HL-60 (cell line): ENCODE measurements around the gene ADD2.
"Not testable (repeated sequence)": the region's sequence is repeated elsewhere in the genome, so short reads cannot be mapped to it uniquely, and the experiment has no call there.

Experiments
- DNase-seq, 2 experiments: peaks; one replicate each; pipeline ENCODE4 v3.0.0-alpha.2; 2010 to 2020; ENCODE audit warnings: low read depth in 1 of 2, low spot score in 1 of 2
- H3K27ac ChIP-seq: fragments of 250-450 bp; sonication (Bioruptor Pico); replicated peaks from 2 replicates; pipeline ENCODE4 v1.5.1; 2020; ENCODE audit warnings: mild to moderate bottlenecking, moderate library complexity
- H3K27me3 ChIP-seq: fragments of 250-450 bp; sonication (Bioruptor Pico); 2 replicates; pipeline ENCODE4 v1.5.1; 2021; ENCODE audit warnings: mild to moderate bottlenecking, moderate library complexity; ENCODE audit not compliant: insufficient read depth, poor library complexity, severe bottlenecking
- H3K4me3 ChIP-seq: replicated peaks from 2 replicates; pipeline ENCODE4 v1.5.1; 2011; ENCODE audit warnings: mild to moderate bottlenecking, control low read depth, low read length; ENCODE audit not compliant: insufficient read depth
- GABPA ChIP-seq: IDR thresholded peaks from 2 replicates; pipeline ENCODE4 v1.6.1; 2012; ENCODE audit warnings: low read depth
- POLR2AphosphoS5 ChIP-seq: IDR thresholded peaks from 2 replicates; pipeline ENCODE4 v1.6.1; 2012; ENCODE audit warnings: low read depth
- SPI1 ChIP-seq: IDR thresholded peaks from 2 replicates; pipeline ENCODE4 v1.6.1; 2012; ENCODE audit warnings: low read depth, mild to moderate bottlenecking, borderline replicate concordance
- TF ChIP-seq, protein P1 (sequence below): IDR thresholded peaks from 2 replicates; pipeline ENCODE4 v1.6.1; 2012; ENCODE audit warnings: low read depth; ENCODE audit not compliant: insufficient replicate concordance
- TF ChIP-seq, protein P2 (sequence below): IDR thresholded peaks from one replicate; pipeline ENCODE4 v1.5.1; 2011; ENCODE audit warnings: low read length, control low read depth, inconsistent platforms; ENCODE audit not compliant: insufficient read depth

ADD2 gene

DNA sequence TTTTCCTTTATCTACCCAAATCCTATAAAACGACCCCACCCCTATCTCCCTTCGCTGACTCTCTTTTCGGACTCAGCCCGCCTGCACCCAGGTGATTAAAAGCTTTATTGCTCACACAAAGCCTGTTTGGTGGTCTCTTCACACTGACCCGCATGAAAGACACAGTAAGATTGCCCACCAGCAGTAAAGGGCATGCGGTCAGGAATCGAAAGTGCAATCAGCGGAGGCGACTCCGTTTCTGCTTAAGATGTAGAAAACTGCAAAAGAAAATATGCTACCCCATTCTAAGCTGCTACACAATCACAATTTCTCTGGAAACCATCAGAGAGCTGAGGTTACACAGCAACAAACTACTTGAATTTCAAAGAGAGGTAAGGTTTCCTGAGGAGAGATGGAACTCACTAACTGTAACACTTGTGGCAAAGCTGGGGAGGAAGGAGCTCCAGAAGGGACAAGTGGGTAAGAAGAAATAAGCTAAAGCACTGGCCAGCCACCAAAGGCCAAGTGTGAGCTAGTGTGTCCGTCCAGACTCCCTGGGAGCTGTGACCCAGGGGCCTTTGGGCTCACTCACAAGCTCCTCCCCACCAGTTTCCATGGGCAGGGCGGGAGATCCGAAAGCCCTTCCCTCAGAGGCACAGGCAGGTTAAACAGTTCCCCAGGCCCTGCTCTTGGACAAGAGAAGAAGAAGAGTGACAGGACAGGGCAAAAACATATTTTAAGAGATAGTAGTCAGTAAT lies 141.6 kb downstream of the ADD2 start:
- H3K27me3 ChIP-seq: peaks cover 2% of the 10 kb centered on the region
- no peak overlapping the region for H3K4me3 ChIP-seq
- H3K27ac ChIP-seq: no peak overlapping the region
- DNase-seq: no peak
- TF ChIP-seq POLR2AphosphoS5 (no peak), GABPA (no peak), SPI1 (no peak)
- TF ChIP-seq, protein P1, sequence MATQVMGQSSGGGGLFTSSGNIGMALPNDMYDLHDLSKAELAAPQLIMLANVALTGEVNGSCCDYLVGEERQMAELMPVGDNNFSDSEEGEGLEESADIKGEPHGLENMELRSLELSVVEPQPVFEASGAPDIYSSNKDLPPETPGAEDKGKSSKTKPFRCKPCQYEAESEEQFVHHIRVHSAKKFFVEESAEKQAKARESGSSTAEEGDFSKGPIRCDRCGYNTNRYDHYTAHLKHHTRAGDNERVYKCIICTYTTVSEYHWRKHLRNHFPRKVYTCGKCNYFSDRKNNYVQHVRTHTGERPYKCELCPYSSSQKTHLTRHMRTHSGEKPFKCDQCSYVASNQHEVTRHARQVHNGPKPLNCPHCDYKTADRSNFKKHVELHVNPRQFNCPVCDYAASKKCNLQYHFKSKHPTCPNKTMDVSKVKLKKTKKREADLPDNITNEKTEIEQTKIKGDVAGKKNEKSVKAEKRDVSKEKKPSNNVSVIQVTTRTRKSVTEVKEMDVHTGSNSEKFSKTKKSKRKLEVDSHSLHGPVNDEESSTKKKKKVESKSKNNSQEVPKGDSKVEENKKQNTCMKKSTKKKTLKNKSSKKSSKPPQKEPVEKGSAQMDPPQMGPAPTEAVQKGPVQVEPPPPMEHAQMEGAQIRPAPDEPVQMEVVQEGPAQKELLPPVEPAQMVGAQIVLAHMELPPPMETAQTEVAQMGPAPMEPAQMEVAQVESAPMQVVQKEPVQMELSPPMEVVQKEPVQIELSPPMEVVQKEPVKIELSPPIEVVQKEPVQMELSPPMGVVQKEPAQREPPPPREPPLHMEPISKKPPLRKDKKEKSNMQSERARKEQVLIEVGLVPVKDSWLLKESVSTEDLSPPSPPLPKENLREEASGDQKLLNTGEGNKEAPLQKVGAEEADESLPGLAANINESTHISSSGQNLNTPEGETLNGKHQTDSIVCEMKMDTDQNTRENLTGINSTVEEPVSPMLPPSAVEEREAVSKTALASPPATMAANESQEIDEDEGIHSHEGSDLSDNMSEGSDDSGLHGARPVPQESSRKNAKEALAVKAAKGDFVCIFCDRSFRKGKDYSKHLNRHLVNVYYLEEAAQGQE: no peak
- TF ChIP-seq, protein P2, sequence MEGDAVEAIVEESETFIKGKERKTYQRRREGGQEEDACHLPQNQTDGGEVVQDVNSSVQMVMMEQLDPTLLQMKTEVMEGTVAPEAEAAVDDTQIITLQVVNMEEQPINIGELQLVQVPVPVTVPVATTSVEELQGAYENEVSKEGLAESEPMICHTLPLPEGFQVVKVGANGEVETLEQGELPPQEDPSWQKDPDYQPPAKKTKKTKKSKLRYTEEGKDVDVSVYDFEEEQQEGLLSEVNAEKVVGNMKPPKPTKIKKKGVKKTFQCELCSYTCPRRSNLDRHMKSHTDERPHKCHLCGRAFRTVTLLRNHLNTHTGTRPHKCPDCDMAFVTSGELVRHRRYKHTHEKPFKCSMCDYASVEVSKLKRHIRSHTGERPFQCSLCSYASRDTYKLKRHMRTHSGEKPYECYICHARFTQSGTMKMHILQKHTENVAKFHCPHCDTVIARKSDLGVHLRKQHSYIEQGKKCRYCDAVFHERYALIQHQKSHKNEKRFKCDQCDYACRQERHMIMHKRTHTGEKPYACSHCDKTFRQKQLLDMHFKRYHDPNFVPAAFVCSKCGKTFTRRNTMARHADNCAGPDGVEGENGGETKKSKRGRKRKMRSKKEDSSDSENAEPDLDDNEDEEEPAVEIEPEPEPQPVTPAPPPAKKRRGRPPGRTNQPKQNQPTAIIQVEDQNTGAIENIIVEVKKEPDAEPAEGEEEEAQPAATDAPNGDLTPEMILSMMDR: no peak

DNA sequence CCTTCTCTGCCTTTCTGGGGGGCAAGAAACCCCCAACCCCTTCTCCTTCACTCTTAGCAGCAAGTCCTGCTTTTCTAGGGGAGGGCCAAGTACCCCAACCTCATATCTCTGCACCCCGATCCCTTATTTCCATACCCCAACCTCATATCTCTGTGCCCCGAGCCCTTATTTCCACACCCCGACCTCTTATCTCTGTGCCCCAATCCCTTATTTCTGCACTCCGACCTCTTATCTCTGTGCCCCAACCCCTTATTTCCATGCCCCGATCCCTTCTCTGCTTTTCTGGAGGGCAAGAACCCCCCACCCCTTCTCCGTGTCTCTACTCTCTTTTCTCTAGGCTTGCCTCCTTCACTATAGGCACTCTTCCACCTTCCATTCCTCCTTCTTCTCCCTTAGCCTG lies 146.5 kb downstream of the ADD2 start:
- H3K27ac ChIP-seq, DNase-seq, H3K4me3 ChIP-seq: not testable (repeated sequence)
- peaks cover 13% of the 10 kb centered on the region for H3K27me3 ChIP-seq

DNA sequence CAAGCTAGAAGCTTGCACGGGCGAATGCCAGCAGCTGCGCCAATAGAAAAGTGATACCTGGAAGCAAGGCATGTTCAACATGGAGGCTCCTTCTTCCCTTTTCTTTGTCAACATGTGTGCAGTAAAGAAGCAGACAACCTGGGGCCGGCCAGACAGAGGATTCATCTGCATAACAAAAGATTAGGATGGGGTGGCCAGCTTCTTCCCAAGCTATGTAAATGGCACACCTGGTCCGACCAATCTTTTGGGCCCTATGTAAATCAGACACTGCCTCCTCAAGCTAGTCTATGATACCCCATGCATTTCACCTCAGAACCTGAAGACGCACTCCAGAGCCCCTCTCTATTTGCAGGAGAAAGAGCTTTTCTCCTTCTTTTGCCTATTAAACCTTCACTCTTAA lies 148.0 kb downstream of the ADD2 start:
- Histone ChIP-seq H3K4me3 (no peak overlapping the region), H3K27ac (no peak overlapping the region), H3K27me3 (peaks cover 13% of the 10 kb centered on the region)
- DNase-seq: no peak
- TF ChIP-seq GABPA (no peak), SPI1 (no peak), POLR2AphosphoS5 (no peak)
- TF ChIP-seq, protein P2: no peak
- TF ChIP-seq, protein P1: no peak

DNA sequence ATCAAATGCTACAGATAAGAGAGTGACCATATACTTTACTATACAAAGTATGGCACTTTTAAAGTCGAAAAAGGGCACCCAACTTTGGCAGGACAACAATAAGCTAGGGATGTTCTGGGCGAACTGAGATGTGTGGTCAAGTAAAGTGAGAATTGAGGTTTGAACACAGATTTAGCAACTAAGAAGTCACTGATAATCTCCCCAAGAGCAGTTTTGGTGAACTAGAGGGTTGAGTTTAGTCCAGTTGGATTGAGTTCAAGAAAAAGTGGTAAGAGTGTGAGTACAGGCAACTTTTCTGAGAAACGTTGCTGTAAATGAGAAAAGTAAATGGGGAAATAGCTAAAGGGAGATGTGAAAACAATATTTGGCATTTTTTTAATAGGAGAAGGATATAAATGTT lies 148.8 kb downstream of the ADD2 start:
- TF ChIP-seq GABPA: no peak
- TF ChIP-seq, protein P1: no peak
- no peak for TF ChIP-seq SPI1
- no peak for TF ChIP-seq POLR2AphosphoS5
- TF ChIP-seq, protein P2: no peak
- no peak overlapping the region for H3K27ac ChIP-seq

More for the DNA sequence above, 148.8 kb downstream of the ADD2 start:
- no peak for DNase-seq
- H3K27me3 ChIP-seq: peaks cover 13% of the 10 kb centered on the region
- no peak overlapping the region for H3K4me3 ChIP-seq
